H1 (cell line): ENCODE results near the gene TGFBR2. TPM values are rescaled to one million over a fixed set of nuclear protein-coding genes. Genes with fewer than 3 reads are reported as not detected.

Source experiments
- CTCF ChIA-PET: fragments of 300-600 bp; sonication (Branson Sonifier 250); formaldehyde crosslinking; loops from one replicate; lab custom pipeline; 2021; ENCODE audit not compliant: partially characterized antibody; lab: Charles Lee
- POLR2A ChIA-PET: fragments of 300-600 bp; sonication (Branson Sonifier 250); formaldehyde crosslinking; loops from one replicate; lab custom pipeline; 2021; ENCODE audit warnings: inconsistent platforms; ENCODE audit not compliant: partially characterized antibody; lab: Charles Lee
- DNase-seq, 2 experiments: peaks; one replicate each; pipeline versions ENCODE4 v3.0.0 to v3.0.0-alpha.2; 2010 to 2022; ENCODE audit warnings: low spot score in 2 of 2, low read depth in 1 of 2, mixed read lengths in 1 of 2
- FAIRE-seq: peaks from 2 replicates; lab custom pipeline; 2011; peaks lifted over from hg19 to GRCh38; lab: Jason Lieb, UNC
- H2AFZ ChIP-seq: 2 replicates; pipeline ENCODE4 v1.8.1; 2012; ENCODE audit warnings: low read length, inconsistent platforms
- H2AK5ac ChIP-seq: 2 replicates; pipeline ENCODE4 v1.6.1; 2013; ENCODE audit warnings: low read depth, low read length
- H2BK120ac ChIP-seq: replicated peaks from 2 replicates; pipeline ENCODE3; 2013; ENCODE audit warnings: low read depth, low read length, inconsistent platforms
- H2BK12ac ChIP-seq: 2 replicates; pipeline ENCODE4 v1.6.1; 2013; ENCODE audit warnings: low read depth, low read length
- H2BK15ac ChIP-seq: 2 replicates; pipeline ENCODE4 v1.6.1; 2013; ENCODE audit warnings: low read length
- H2BK20ac ChIP-seq: 2 replicates; pipeline ENCODE4 v1.6.1; 2013; ENCODE audit warnings: low read length
- H2BK5ac ChIP-seq: 2 replicates; pipeline ENCODE4 v1.6.1; 2013; ENCODE audit warnings: low read depth, low read length
- H3K14ac ChIP-seq: 2 replicates; pipeline ENCODE4 v1.6.1; 2013; ENCODE audit warnings: inconsistent platforms; ENCODE audit not compliant: insufficient read length
- H3K18ac ChIP-seq: 2 replicates; pipeline ENCODE4 v1.6.1; 2013; ENCODE audit warnings: low read length; ENCODE audit errors: extremely low read depth
- H3K23ac ChIP-seq: 2 replicates; pipeline ENCODE4 v1.6.1; 2013; ENCODE audit warnings: inconsistent platforms; ENCODE audit not compliant: insufficient read length
- H3K23me2 ChIP-seq: 2 replicates; pipeline ENCODE4 v1.6.1; 2013; ENCODE audit warnings: low read depth, low read length
- H3K27ac ChIP-seq: 2 replicates; pipeline ENCODE4 v1.6.1; 2011; ENCODE audit warnings: low read depth, low read length, inconsistent platforms
- H3K27me3 ChIP-seq, 4 experiments: replicated peaks in 1 of 4; 1 replicate in 1 of 4; 2 replicates in 3 of 4; pipeline versions ENCODE4 v1.6.1 to v1.8.1; 2011 to 2013; ENCODE audit warnings: low read length in 3 of 4, mild to moderate bottlenecking in 3 of 4, inconsistent platforms in 2 of 4, mixed read lengths in 2 of 4, moderate library complexity in 1 of 4; ENCODE audit not compliant: control insufficient read depth in 3 of 4, insufficient read depth in 3 of 4; ENCODE audit errors: extremely low read depth in 1 of 4
- H3K36me3 ChIP-seq, 4 experiments: 2 replicates each; pipeline versions ENCODE4 v1.6.1 to v1.8.1; 2011 to 2013; ENCODE audit warnings: mild to moderate bottlenecking in 4 of 4, low read length in 3 of 4, moderate library complexity in 2 of 4, control low read depth in 1 of 4, inconsistent platforms in 1 of 4; ENCODE audit not compliant: insufficient read depth in 4 of 4, control insufficient read depth in 2 of 4
- H3K4ac ChIP-seq: replicated peaks from 2 replicates; pipeline ENCODE3; 2013; ENCODE audit warnings: low read length, low read depth, mixed read lengths, inconsistent platforms; ENCODE audit not compliant: insufficient read length
- H3K4me1 ChIP-seq, 4 experiments: replicated peaks in 1 of 4; 1 replicate in 1 of 4; 2 replicates in 3 of 4; pipeline versions ENCODE4 v1.6.1 to v1.8.1; 2011 to 2013; ENCODE audit warnings: low read length in 3 of 4, inconsistent platforms in 2 of 4, mixed read lengths in 1 of 4; ENCODE audit not compliant: insufficient read depth in 4 of 4, control insufficient read depth in 3 of 4
- H3K4me2 ChIP-seq, 2 experiments: 2 replicates each; pipeline versions ENCODE4 v1.6.1 to v1.8.1; 2011 to 2013; ENCODE audit warnings: low read depth in 2 of 2, low read length in 2 of 2, control low read depth in 1 of 2, inconsistent platforms in 1 of 2, mild to moderate bottlenecking in 1 of 2; ENCODE audit not compliant: insufficient read depth in 1 of 2
- H3K4me3 ChIP-seq, 4 experiments: fragments of 200-600, 300-600 bp in 1 of 4; sonication (generic), shearing (Covaris generic), sonication (Bioruptor Twin) in 1 of 4; 2 replicates each; pipeline versions ENCODE4 v1.5.1 to v1.8.1; 2011 to 2016; ENCODE audit warnings: low read length in 4 of 4, low read depth in 3 of 4, control low read depth in 2 of 4, inconsistent platforms in 2 of 4, mild to moderate bottlenecking in 2 of 4, mixed read lengths in 1 of 4, moderate library complexity in 1 of 4; ENCODE audit not compliant: insufficient read depth in 2 of 4; ENCODE audit errors: extremely low read depth in 1 of 4
- H3K56ac ChIP-seq: replicated peaks from 2 replicates; pipeline ENCODE3; 2013; ENCODE audit warnings: low read depth, mild to moderate bottlenecking, mixed read lengths, low read length, inconsistent platforms; ENCODE audit not compliant: insufficient read length
- H3K79me1 ChIP-seq: 2 replicates; pipeline ENCODE4 v1.6.1; 2013; ENCODE audit warnings: low read depth, low read length, control low read depth
- H3K79me2 ChIP-seq, 2 experiments: 2 replicates each; pipeline versions ENCODE4 v1.6.1 to v1.8.1; 2012 to 2013; ENCODE audit warnings: low read length in 2 of 2, mild to moderate bottlenecking in 2 of 2, inconsistent platforms in 1 of 2; ENCODE audit not compliant: insufficient read depth in 2 of 2, control insufficient read depth in 1 of 2
- H3K9ac ChIP-seq, 4 experiments: replicated peaks in 1 of 4; 1 replicate in 1 of 4; 2 replicates in 3 of 4; pipeline versions ENCODE4 v1.6.1 to v1.8.1; 2011 to 2013; ENCODE audit warnings: low read depth in 3 of 4, low read length in 3 of 4, control low read depth in 2 of 4, mild to moderate bottlenecking in 2 of 4, moderate library complexity in 2 of 4, inconsistent platforms in 1 of 4; ENCODE audit errors: extremely low read depth in 1 of 4
- H3K9me3 ChIP-seq, 2 experiments: 2 replicates each; pipeline versions ENCODE4 v1.6.1 to v1.8.1; 2012 to 2013; ENCODE audit warnings: mild to moderate bottlenecking in 2 of 2, moderate library complexity in 2 of 2, control low read depth in 1 of 2, inconsistent platforms in 1 of 2, low read depth in 1 of 2, low read length in 1 of 2, mixed read lengths in 1 of 2; ENCODE audit not compliant: insufficient read depth in 2 of 2
- H4K20me1 ChIP-seq, 2 experiments: replicated peaks in 1 of 2; 2 replicates each; pipeline versions ENCODE3 to v1.8.1; 2011 to 2013; ENCODE audit warnings: inconsistent platforms in 2 of 2, low read length in 2 of 2, mild to moderate bottlenecking in 1 of 2; ENCODE audit not compliant: insufficient read depth in 2 of 2, control insufficient read depth in 1 of 2
- H4K5ac ChIP-seq: 2 replicates; pipeline ENCODE4 v1.6.1; 2013; ENCODE audit warnings: low read length, low read depth, mixed read lengths, inconsistent platforms; ENCODE audit not compliant: insufficient read length
- H4K8ac ChIP-seq: 2 replicates; pipeline ENCODE4 v1.8.0; 2013; ENCODE audit warnings: mild to moderate bottlenecking, moderate library complexity, low read length, inconsistent platforms; ENCODE audit not compliant: insufficient read depth; ENCODE audit errors: extremely low read depth
- H4K91ac ChIP-seq: replicated peaks from 2 replicates; pipeline ENCODE3; 2013; ENCODE audit warnings: low read length, mixed read lengths, inconsistent platforms; ENCODE audit not compliant: insufficient read length
- ATF2 ChIP-seq: IDR thresholded peaks from 2 replicates; pipeline ENCODE4 v1.6.1; 2012; ENCODE audit warnings: low read length, inconsistent platforms
- CBX8 ChIP-seq: fragments of 300-800, 300-1000 bp; sonication (generic); IDR thresholded peaks from 2 replicates; pipeline ENCODE4 v1.7.1; 2016; ENCODE audit warnings: low read depth, low read length, borderline replicate concordance
- EP300 ChIP-seq, 2 experiments: IDR thresholded peaks; 1 replicate in 1 of 2; 2 replicates in 1 of 2; pipeline ENCODE4 v1.6.1; 2011 to 2012; ENCODE audit warnings: low read depth in 2 of 2, low read length in 2 of 2, mild to moderate bottlenecking in 2 of 2, borderline replicate concordance in 1 of 2, inconsistent platforms in 1 of 2, moderate library complexity in 1 of 2
- FOSL1 ChIP-seq: IDR thresholded peaks from 2 replicates; pipeline ENCODE4 v1.6.1; 2011; ENCODE audit warnings: mild to moderate bottlenecking, low read depth, low read length, moderate library complexity; ENCODE audit not compliant: insufficient read depth
- HDAC2 ChIP-seq, 2 experiments: fragments of 300-600 bp in 1 of 2; sonication (generic) in 1 of 2; IDR thresholded peaks; 2 replicates each; pipeline ENCODE4 v1.6.1; 2011 to 2012; ENCODE audit warnings: low read depth in 2 of 2, low read length in 2 of 2, mild to moderate bottlenecking in 2 of 2, moderate library complexity in 2 of 2, borderline replicate concordance in 1 of 2, inconsistent platforms in 1 of 2
- JUN ChIP-seq: IDR thresholded peaks from 2 replicates; pipeline ENCODE4 v1.6.1; 2011; ENCODE audit warnings: low read depth, mild to moderate bottlenecking, improper control_type of control experiment, low read length
- RAD21 ChIP-seq, 2 experiments: IDR thresholded peaks in 1 of 2; conservative IDR thresholded peaks in 1 of 2; 2 replicates each; pipeline ENCODE4 v1.6.1; 2011; ENCODE audit warnings: low read depth in 2 of 2, low read length in 2 of 2, improper control_type of control experiment in 1 of 2, inconsistent platforms in 1 of 2, mild to moderate bottlenecking in 1 of 2, moderate library complexity in 1 of 2
- RBBP5 ChIP-seq: IDR thresholded peaks from 2 replicates; pipeline ENCODE4 v1.7.1; 2012; ENCODE audit warnings: low read depth, mild to moderate bottlenecking, inconsistent platforms, low read length, moderate library complexity, borderline replicate concordance
- SIRT6 ChIP-seq: IDR thresholded peaks from one replicate; pipeline ENCODE4 v1.7.1; 2012; ENCODE audit warnings: low read length, inconsistent platforms
- SIX5 ChIP-seq: IDR thresholded peaks from 2 replicates; pipeline ENCODE4 v1.6.1; 2011; ENCODE audit warnings: mild to moderate bottlenecking, low read depth, low read length
- TAF7 ChIP-seq: optimal IDR thresholded peaks from 2 replicates; pipeline ENCODE3; 2011; ENCODE audit warnings: low read depth, mild to moderate bottlenecking, inconsistent platforms, low read length, moderate library complexity, borderline replicate concordance
- WGBS, 2 experiments: shearing (Covaris generic) in 1 of 2; methylation state at CpG; one replicate each; pipeline versions ENCODE4 v1.1.6 to v1.1.7; 2013 to 2015; ENCODE audit warnings: low lambda C conversion rate in 2 of 2, mixed read lengths in 2 of 2, inconsistent platforms in 1 of 2, low coverage in 1 of 2, missing lambda C conversion rate in 1 of 2; ENCODE audit not compliant: insufficient replicate concordance in 2 of 2, insufficient coverage in 1 of 2, insufficient read length in 1 of 2; ENCODE audit errors: extremely low coverage in 1 of 2, missing lambda C conversion rate in 1 of 2; 5-methylcytosine and 5-hydroxymethylcytosine counted together
- polyA plus RNA-seq, 7 experiments: library from polyadenylated mRNA; depleted of rRNA in 3 of 7; stranded (reverse) in 5 of 7; unstranded in 2 of 7; fragments of >200 nt in 5 of 7; fragments of 200-250 nt in 2 of 7; gene quantifications; 1 replicate in 5 of 7; 2 replicates in 1 of 7; 4 replicates in 1 of 7; pipeline versions ENCODE4 v1.2.1 to v1.2.3, GENCODE V29; 2011 to 2013; ENCODE audit warnings: missing spikeins in 2 of 7, mixed read lengths in 2 of 7
- total RNA-seq: library from RNA; stranded (reverse); fragmentation: NEBNext Ultra II Directional; extraction: Animal tissue kit (Norgen Biotek cat#: 25700); gene quantifications from 2 replicates; pipeline ENCODE4 v1.2.1, GENCODE V29; 2021

TGFBR2 gene
- total and polyA plus RNA-seq, 2 of the 8 experiments (the other 6 are each of a cell fraction or from before 2014, with no cell fraction given) = 4.2 to 7.4 TPM

- Histone ChIP-seq H4K8ac (no peak overlapping the region), H3K23me2 (no peaks in the 10 kb centered on the region; the same call in 1 of the 2 replicates), H4K5ac (no peak overlapping the region), H3K56ac (no peak overlapping the region), H3K4me3 (no peak overlapping the region), H3K4ac (no peak overlapping the region), H2AFZ (no peak overlapping the region), H3K9ac (no peak overlapping the region), H3K79me1 (no peaks in the 10 kb centered on the region; the same call in 1 of the 2 replicates), H2AK5ac (no peak overlapping the region), H3K18ac (no peak overlapping the region), H2BK12ac (no peak overlapping the region), H3K79me2 (peaks cover 3 to 71% of the 10 kb centered on the region in 2 experiments; a peak in 3 of 4 replicates), H3K14ac (no peak overlapping the region), H2BK15ac (no peak overlapping the region), H3K4me2 (no peak overlapping the region), H3K27ac (no peak overlapping the region), H3K27me3 (no peaks in the 10 kb centered on the region), H3K9me3 (no peaks in the 10 kb centered on the region), H3K23ac (no peak overlapping the region), H4K91ac (no peak overlapping the region), H3K36me3 (no peaks in the 10 kb centered on the region), H3K4me1 (peaks cover 0 to 3% (median 0%) of the 10 kb centered on the region in 4 experiments; a peak in 1 of 7 replicates), H2BK20ac (no peak overlapping the region), H2BK5ac (no peak overlapping the region), H2BK120ac (no peak overlapping the region), H4K20me1 (peaks cover 0 to 2% of the 10 kb centered on the region in 2 experiments)
- FAIRE-seq (no peak), DNase-seq (no peak)
- WGBS, 2 experiments = 85% methylated on average over 2 of the region's 2 CpGs; no CpG with 5 or more reads in 1 of the 2 experiments
- ChIA-PET CTCF (no interaction called here), POLR2A (no interaction called here)
- TF ChIP-seq ATF2 (no peak), FOSL1 (no peak), CBX8 (no peak), TAF7 (no peak), SIX5 (no peak), SIRT6 (no peak), HDAC2 (IDR thresholded peaks at IDR 0.05; ENCODE audit: borderline replicate concordance in 1 of 2, low read depth in 2 of 2, low read length in 2 of 2) (no peak), RBBP5 (no peak), JUN (no peak), EP300 (IDR thresholded peaks at IDR 0.05; ENCODE audit: borderline replicate concordance in 1 of 2, low read depth in 2 of 2, low read length in 2 of 2) (no peak), RAD21 (IDR thresholded peaks at IDR 0.05 in 1 of 2, conservative IDR thresholded peaks at IDR 0.05 in 1 of 2; ENCODE audit: low read depth in 2 of 2, low read length in 2 of 2) (no peak)
Measured at GRCh38 chr3:30621576-30621975, 15.2 kb downstream of the TGFBR2 start.
